Central memory CD8-positive, alpha-beta T cell (primary cell): ENCODE measurements around the gene HEBP1.

Experiments
- ATAC-seq: fragments of 150-1000 bp; cut with Tn5 transposase; replicated peaks from 2 replicates; pipeline ENCODE4 v1.10.0; 2022; ENCODE audit warnings: mild to moderate bottlenecking, moderate FRiP score, moderate number of reproducible peaks; ENCODE audit not compliant: poor library complexity, severe bottlenecking; ENCODE audit errors: extremely low read depth
- DNase-seq, 2 donors: peaks; one replicate each; pipeline ENCODE4 v3.0.0; 2021; ENCODE audit warnings: low spot score in 2 of 2
- H3K27ac Mint-ChIP-seq: one replicate; pipeline ENCODE4 v1.8.0; 2022; ENCODE audit warnings: low read depth, mild to moderate bottlenecking, moderate library complexity, mixed read lengths
- H3K27me3 Mint-ChIP-seq: one replicate; pipeline ENCODE4 v1.8.0; 2022; ENCODE audit warnings: mixed read lengths
- H3K36me3 Mint-ChIP-seq: one replicate; pipeline ENCODE4 v1.8.0; 2022; ENCODE audit warnings: mild to moderate bottlenecking, moderate library complexity, mixed read lengths; ENCODE audit not compliant: insufficient read depth
- H3K4me1 Mint-ChIP-seq: one replicate; pipeline ENCODE4 v1.8.0; 2022; ENCODE audit warnings: mixed read lengths
- H3K4me3 Mint-ChIP-seq: one replicate; pipeline ENCODE4 v1.8.0; 2022; ENCODE audit warnings: mild to moderate bottlenecking, moderate library complexity, mixed read lengths
- H3K9me3 Mint-ChIP-seq: one replicate; pipeline ENCODE4 v1.8.0; 2022; ENCODE audit warnings: mixed read lengths

HEBP1 gene

GRCh38 chr12:12979126-12979525, 20.9 kb downstream of the HEBP1 start:
- peaks cover 5% of the 10 kb centered on the region for H3K9me3 Mint-ChIP-seq
- H3K27ac Mint-ChIP-seq, result no peak overlapping the region
- no peaks in the 10 kb centered on the region for H3K4me1 Mint-ChIP-seq
- H3K36me3 Mint-ChIP-seq, result peaks cover 3% of the 10 kb centered on the region
- ATAC-seq, result no peak
- H3K4me3 Mint-ChIP-seq, result no peak overlapping the region
- DNase-seq, result no peak
- no peaks in the 10 kb centered on the region for H3K27me3 Mint-ChIP-seq

DNA sequence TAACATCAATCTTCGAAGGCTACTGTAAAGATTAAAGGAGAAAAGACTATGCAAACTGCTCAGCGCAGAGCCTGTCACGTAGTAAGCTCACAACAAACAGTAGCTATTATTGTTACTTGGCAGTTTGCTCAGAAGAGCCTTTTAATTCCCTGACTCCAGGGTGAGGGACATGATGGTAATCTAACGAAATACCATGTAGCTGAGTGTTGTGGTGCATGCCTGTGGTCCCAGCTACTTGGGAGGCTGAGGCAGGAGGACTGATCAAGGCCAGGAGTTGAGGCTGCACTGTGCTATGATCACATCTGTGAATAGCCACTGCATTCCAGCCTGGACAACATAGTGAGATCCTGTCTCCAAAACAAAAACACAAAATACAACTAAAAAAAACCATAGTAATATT, 22.8 kb downstream of the HEBP1 start:
- Mint-ChIP-seq H3K4me1 (no peaks in the 10 kb centered on the region), H3K4me3 (no peak overlapping the region), H3K36me3 (peaks cover 5% of the 10 kb centered on the region), H3K9me3 (peaks cover 18% of the 10 kb centered on the region), H3K27me3 (no peaks in the 10 kb centered on the region), H3K27ac (no peak overlapping the region)
- ATAC-seq, result no peak
- DNase-seq, result no peak

GRCh38 chr12:12976366-12976765, 23.7 kb downstream of the HEBP1 start:
- peaks cover 21% of the 10 kb centered on the region for H3K9me3 Mint-ChIP-seq
- no peak overlapping the region for H3K4me3 Mint-ChIP-seq
- no peak overlapping the region for H3K27ac Mint-ChIP-seq
- H3K27me3 Mint-ChIP-seq, result no peaks in the 10 kb centered on the region
- peaks cover 7% of the 10 kb centered on the region for H3K36me3 Mint-ChIP-seq
- no peaks in the 10 kb centered on the region for H3K4me1 Mint-ChIP-seq
- ATAC-seq, result no peak
- no peak for DNase-seq

DNA sequence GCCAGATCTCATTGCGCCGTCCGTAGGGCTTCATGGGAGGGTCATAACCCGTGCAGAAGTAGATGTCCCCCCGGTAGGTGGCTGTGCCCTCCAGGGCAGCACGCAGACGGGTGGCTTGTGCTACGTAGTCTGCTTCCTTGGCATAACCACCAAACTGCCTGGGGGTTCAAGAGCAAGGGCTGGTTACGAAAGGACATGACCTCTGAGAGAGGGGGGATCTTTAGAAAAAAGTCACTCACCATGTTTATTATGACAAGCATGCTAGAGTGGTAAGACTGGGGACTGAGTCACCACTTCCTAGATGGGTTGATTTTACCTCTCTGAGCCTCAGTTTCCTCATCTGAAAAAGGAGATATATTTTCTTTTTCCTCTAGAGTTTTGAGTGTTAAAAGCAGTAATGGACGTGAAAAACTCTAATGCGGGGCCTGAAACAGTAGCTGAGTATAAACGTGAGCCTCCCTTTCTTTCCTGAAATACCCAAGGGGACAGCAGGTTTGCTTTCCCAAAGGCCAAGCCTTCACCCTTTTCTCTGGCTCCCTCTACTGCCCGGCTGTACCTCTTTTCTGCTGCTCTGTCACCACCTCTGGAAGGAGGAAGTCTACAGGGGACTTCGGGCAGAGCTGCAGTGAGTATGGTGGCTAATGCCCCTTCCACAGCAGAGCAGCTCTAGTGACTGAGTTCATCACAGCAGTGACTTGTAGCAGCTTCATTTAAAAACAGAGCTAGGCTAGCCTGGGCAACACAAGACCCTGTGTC, 24.6 kb downstream of the HEBP1 start:
- H3K27me3 Mint-ChIP-seq, result no peaks in the 10 kb centered on the region
- no peak for DNase-seq
- no peak for ATAC-seq
- H3K27ac Mint-ChIP-seq, result no peak overlapping the region
- no peak overlapping the region for H3K4me3 Mint-ChIP-seq
- H3K36me3 Mint-ChIP-seq, result peaks cover 7% of the 10 kb centered on the region
- H3K4me1 Mint-ChIP-seq, result no peaks in the 10 kb centered on the region
- peaks cover 21% of the 10 kb centered on the region for H3K9me3 Mint-ChIP-seq

DNA sequence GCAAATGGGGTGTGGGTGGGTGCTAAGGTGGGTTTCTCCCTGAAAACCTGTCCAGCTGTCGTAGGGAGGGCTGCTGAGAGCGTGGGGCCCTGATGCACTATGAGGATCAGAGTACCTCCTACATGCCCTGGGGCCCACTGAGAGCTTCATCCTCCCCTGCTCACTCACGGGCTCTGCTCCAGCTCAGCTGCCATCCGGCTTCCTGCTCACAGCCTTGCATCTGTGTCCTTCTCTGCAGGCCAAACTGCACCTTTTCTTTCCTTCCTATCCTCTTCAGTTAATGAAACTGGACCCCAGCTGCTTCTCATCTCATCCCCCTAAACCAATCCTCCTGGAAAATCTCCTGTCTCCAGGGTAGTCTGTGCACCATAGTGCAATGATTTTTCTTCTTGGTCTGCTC, 25.9 kb downstream of the HEBP1 start:
- Mint-ChIP-seq H3K27me3 (no peaks in the 10 kb centered on the region), H3K36me3 (peaks cover 7% of the 10 kb centered on the region), H3K27ac (no peak overlapping the region), H3K4me3 (no peak overlapping the region), H3K9me3 (peaks cover 21% of the 10 kb centered on the region), H3K4me1 (no peaks in the 10 kb centered on the region)
- ATAC-seq (no peak), DNase-seq (no peak)

DNA sequence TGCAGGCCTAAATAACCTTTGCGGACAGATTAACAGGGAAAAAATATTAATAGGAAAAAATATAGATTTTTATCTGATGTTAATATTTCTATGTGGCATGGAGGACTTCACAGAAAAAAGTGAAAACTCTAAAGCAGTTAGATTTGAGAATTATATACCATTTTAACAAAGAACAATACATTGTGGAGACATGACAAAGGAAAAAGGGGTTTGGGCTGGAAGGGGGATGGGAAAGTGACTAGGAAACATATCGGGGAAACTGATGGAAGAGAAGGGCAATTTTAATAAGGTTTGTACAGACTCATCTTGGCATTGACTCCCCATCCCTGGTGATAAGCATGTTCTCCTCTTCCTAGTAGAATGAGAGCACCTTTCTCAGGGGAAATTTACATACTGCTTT, 27.0 kb downstream of the HEBP1 start:
- Mint-ChIP-seq H3K27ac (no peak overlapping the region), H3K27me3 (no peaks in the 10 kb centered on the region), H3K9me3 (peaks cover 21% of the 10 kb centered on the region), H3K36me3 (peaks cover 7% of the 10 kb centered on the region), H3K4me1 (no peaks in the 10 kb centered on the region), H3K4me3 (no peak overlapping the region)
- DNase-seq (no peak), ATAC-seq (no peak)

DNA sequence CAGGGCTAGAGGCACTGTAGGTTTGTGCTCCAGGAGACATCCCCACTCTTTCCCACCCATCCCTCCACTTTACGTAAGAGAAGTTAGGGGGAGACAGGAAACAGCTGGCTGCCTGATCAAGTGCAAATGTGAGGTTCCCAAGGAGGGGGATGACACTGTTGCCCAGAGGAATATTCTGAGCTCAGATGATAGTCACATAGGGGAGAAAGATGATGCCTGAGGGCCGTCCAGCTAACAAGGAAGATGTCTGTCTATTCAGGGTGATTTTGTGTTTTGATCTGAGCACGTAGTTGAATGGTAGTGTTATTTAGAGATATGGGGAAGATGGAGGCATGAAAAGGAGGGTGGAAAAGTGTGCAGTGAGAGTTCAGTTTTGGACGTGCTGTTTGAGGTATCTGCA, 34.2 kb downstream of the HEBP1 start:
- no peak overlapping the region for H3K27ac Mint-ChIP-seq
- peaks cover 8% of the 10 kb centered on the region for H3K4me1 Mint-ChIP-seq
- no peak overlapping the region for H3K4me3 Mint-ChIP-seq
- H3K36me3 Mint-ChIP-seq, result no peaks in the 10 kb centered on the region
- ATAC-seq (no peak), DNase-seq (no peak)
- H3K27me3 Mint-ChIP-seq, result no peaks in the 10 kb centered on the region
- H3K9me3 Mint-ChIP-seq, result no peaks in the 10 kb centered on the region

- H3K36me3 Mint-ChIP-seq, result no peaks in the 10 kb centered on the region
- no peak for ATAC-seq
- no peak overlapping the region for H3K27ac Mint-ChIP-seq
- H3K27me3 Mint-ChIP-seq, result no peaks in the 10 kb centered on the region
- no peaks in the 10 kb centered on the region for H3K9me3 Mint-ChIP-seq
- DNase-seq, result no peak
- no peak overlapping the region for H3K4me3 Mint-ChIP-seq
- H3K4me1 Mint-ChIP-seq, result peaks cover 8% of the 10 kb centered on the region
Measured at GRCh38 chr12:12964255-12964654, 35.8 kb downstream of the HEBP1 start.

DNA sequence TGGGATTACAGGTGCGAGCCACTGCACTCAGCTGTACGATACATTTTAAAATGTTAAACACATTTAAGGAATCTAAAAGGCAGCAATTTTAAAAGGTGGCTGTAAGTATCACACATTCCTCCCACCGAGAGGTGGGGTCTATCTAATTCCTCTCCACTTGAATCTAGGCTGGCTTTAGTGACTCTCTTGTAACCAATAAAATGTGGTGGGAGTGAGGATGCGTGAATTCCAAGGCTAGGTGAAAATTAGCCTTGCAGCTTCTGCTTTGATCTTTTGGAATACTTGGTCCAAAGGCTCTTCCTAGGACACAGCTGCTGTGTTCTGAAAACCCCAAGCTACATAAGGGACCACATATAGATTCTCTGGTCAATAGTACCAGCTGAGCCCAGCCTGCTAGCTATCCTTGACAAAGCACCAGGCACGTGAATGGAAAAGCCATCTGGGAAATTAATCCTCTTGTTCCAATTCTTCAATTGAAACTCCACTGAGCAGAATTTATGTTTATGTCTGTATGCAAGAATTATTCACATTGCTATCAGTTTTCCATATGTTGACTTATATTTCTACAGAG, 39.3 kb downstream of the HEBP1 start:
- Mint-ChIP-seq H3K27ac (no peak overlapping the region), H3K4me1 (peaks cover 8% of the 10 kb centered on the region), H3K36me3 (no peaks in the 10 kb centered on the region), H3K4me3 (no peak overlapping the region), H3K9me3 (no peaks in the 10 kb centered on the region), H3K27me3 (peaks cover 11% of the 10 kb centered on the region)
- DNase-seq, result no peak
- no peak for ATAC-seq

DNA sequence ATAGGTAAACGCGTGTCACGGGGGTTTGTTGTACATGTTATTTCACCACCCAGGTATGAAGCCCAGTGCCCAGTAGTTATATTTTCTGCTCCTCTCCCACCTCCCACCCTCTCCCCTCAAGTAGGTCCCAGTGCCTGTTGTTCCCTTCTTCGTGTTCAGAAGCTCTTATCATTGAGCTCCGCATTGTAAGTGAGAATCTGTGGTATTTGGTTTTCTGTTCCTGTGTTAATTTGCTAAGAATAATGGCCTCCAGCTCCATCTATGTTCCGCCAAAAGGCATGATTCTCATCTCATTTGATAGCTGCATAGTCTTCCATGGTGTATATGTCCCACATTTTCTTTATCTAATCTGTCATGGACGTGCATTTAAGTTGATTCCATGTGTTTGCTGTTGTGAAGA, 41.2 kb downstream of the HEBP1 start:
- no peaks in the 10 kb centered on the region for H3K36me3 Mint-ChIP-seq
- ATAC-seq, result no peak
- peaks cover under 1% of the 10 kb centered on the region for H3K4me1 Mint-ChIP-seq

DNA sequence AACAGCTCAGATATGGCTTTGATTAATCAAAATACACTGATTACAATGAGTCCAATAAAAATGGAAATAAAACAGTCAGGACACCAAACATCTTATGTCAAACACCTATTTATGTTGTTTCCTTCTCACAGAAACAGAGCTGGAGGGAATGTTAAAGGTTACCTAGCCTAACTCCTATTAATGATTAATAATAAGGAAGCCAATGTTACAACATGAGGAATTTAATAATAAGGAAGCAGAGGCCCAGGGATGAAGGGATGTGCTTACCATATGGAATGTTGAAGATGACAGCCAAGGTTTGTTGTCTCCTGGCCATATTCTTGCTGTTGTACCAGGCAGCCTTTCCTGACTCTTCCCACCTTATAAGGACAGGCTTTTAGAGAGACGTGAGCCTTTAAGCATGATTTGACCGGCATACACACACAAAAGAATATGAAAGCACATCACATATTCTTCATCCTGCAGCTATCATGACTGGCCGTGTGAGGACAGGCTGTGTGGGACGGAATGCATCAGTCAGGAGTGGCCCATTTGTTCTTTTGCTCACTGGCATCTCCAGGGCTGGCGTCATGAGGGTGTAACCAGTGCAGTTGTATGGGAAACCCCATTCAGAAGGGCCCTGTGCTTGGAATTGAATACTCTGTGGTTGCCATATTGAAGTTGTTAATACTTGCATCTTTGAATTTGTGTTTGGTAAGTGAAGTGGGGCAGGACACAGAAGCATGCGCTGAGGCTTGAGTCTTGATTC, 45.0 kb downstream of the HEBP1 start:
- no peak overlapping the region for H3K4me3 Mint-ChIP-seq
- peaks cover 19% of the 10 kb centered on the region for H3K27me3 Mint-ChIP-seq
- no peak for ATAC-seq
- H3K9me3 Mint-ChIP-seq, result no peaks in the 10 kb centered on the region
- no peaks in the 10 kb centered on the region for H3K36me3 Mint-ChIP-seq
- H3K4me1 Mint-ChIP-seq, result no peaks in the 10 kb centered on the region
- no peak for DNase-seq
- no peak overlapping the region for H3K27ac Mint-ChIP-seq

More for the DNA sequence above, 41.2 kb downstream of the HEBP1 start:
- no peak for DNase-seq
- no peaks in the 10 kb centered on the region for H3K9me3 Mint-ChIP-seq
- H3K4me3 Mint-ChIP-seq, result no peak overlapping the region
- H3K27me3 Mint-ChIP-seq, result peaks cover 16% of the 10 kb centered on the region
- no peak overlapping the region for H3K27ac Mint-ChIP-seq

DNA sequence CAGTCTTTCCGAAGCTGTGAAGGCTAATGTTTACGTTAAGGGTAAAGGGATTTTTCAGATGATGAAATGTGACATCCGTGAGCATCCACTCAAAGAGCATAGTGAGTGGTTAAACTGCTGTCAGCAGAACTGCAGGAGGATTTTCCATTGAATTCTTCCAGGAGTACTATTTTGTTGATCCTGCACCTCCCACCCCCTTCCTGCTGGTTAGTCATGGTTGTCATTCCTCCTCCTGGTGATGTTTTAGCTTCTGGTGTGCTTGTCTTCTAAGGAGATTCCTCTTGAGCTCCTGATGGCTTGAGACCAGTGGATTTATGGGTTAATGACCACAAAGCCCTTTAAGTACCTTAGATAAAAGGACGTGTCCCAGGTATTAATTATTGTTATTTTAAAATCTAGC, 45.7 kb downstream of the HEBP1 start:
- H3K36me3 Mint-ChIP-seq, result no peaks in the 10 kb centered on the region
- H3K27me3 Mint-ChIP-seq, result peaks cover 26% of the 10 kb centered on the region
- ATAC-seq (no peak), DNase-seq (no peak)
- H3K4me1 Mint-ChIP-seq, result no peaks in the 10 kb centered on the region
- no peaks in the 10 kb centered on the region for H3K9me3 Mint-ChIP-seq
- H3K4me3 Mint-ChIP-seq, result no peak overlapping the region
- no peak overlapping the region for H3K27ac Mint-ChIP-seq

DNA sequence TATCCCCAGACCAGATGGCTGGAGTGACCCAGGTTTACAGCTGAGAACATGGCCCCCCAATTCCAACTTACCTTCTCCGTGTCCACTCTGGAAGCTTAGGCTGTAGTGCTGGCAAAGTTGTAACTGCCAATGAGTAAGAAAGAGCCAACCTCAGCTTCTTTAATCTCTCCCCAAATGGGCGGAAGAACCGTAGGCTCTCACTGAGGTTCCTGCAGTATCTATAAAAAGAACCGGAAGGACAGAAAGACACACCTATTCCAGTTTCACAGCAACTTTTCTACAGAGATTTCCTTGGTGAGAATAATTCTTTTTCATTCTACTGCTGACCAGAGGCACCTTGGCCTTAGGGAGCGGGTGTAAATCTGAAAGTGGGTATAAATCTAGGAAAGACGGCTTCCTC, 48.0 kb downstream of the HEBP1 start, which contains the start of gene GPRC5D:
GPRC5D (minus strand) TSS at position 135 of the 400 bp plus-strand sequence. CDS start 1,786 bp downstream, outside the sequence.
- H3K27me3 Mint-ChIP-seq, result peaks cover 36% of the 10 kb centered on the region
- no peaks in the 10 kb centered on the region for H3K9me3 Mint-ChIP-seq
- no peak within 1 kb of the TSS for H3K4me3 Mint-ChIP-seq
- no peak within 1 kb of the TSS for H3K27ac Mint-ChIP-seq
- H3K4me1 Mint-ChIP-seq, result no peaks in the 10 kb centered on the region
- DNase-seq, result no peak
- no peaks in the 10 kb centered on the region for H3K36me3 Mint-ChIP-seq
- ATAC-seq, result no peak
